PC-3 (cell line): ENCODE results near the gene RNF2. TPM values are rescaled to one million over a fixed set of nuclear protein-coding genes. Genes with fewer than 3 reads are reported as not detected.

ENCODE experiments used
- ATAC-seq: fragments of 200-7000 bp; cut with Tn5 transposase; 2 replicates; pipeline ENCODE4 v1.9.1; 2020; ENCODE audit warnings: mild to moderate bottlenecking, moderate library complexity
- BruUV-seq: library from RNA; stranded (reverse); fragments of 400-500 nt; replicated peaks from 2 replicates; lab custom pipeline; 2021; lab: Mats Ljungman, UMichigan
- CTCF ChIA-PET: fragments of 300-600 bp; sonication (Branson Sonifier 250); formaldehyde crosslinking; loops from one replicate; lab custom pipeline; 2022; ENCODE audit warnings: antibody characterized with exemption; lab: Charles Lee
- POLR2A ChIA-PET: fragments of 300-600 bp; sonication (Branson Sonifier 250); formaldehyde crosslinking; loops from one replicate; lab custom pipeline; 2022; ENCODE audit warnings: antibody characterized with exemption; ENCODE audit not compliant: unreplicated experiment; lab: Charles Lee
- DNase-seq: peaks from one replicate; pipeline ENCODE4 v3.0.0-alpha.2; 2015
- H2AFZ ChIP-seq: fragments of 300-600 bp; sonication (generic); 2 replicates; pipeline ENCODE4 v1.6.0; 2016; ENCODE audit warnings: antibody characterized with exemption, low read length
- H3F3A ChIP-seq: fragments of 300-600 bp; sonication (generic); one replicate; pipeline ENCODE4 v1.6.0; 2017; ENCODE audit warnings: antibody characterized with exemption, low read length, control low read depth, mild to moderate bottlenecking; ENCODE audit not compliant: unreplicated experiment
- H3K27ac ChIP-seq: fragments of 300-600 bp; sonication (generic); 2 replicates; pipeline ENCODE4 v1.5.1; 2016; ENCODE audit warnings: mild to moderate bottlenecking, low read length
- H3K27me3 ChIP-seq: fragments of 300-600 bp; sonication (generic); 2 replicates; pipeline ENCODE4 v1.6.1; 2016; ENCODE audit warnings: low read length, mixed read lengths
- H3K36me3 ChIP-seq: fragments of 300-600 bp; sonication (generic); 2 replicates; pipeline ENCODE4 v1.6.1; 2016; ENCODE audit warnings: low read depth, mixed run types, low read length, mixed read lengths
- H3K4me1 ChIP-seq: fragments of 300-600 bp; sonication (generic); 2 replicates; pipeline ENCODE4 v1.5.1; 2016; ENCODE audit warnings: low read length; ENCODE audit not compliant: insufficient read depth
- H3K4me2 ChIP-seq: fragments of 300-600 bp; sonication (generic); 2 replicates; pipeline ENCODE4 v1.6.0; 2016; ENCODE audit warnings: low read length
- H3K4me3 ChIP-seq: fragments of 300-600 bp; sonication (generic); 2 replicates; pipeline ENCODE4 v1.5.1; 2016; ENCODE audit warnings: mild to moderate bottlenecking, low read length, mixed read lengths
- H3K79me2 ChIP-seq: fragments of 300-600 bp; sonication (generic); 2 replicates; pipeline ENCODE4 v1.6.1; 2017; ENCODE audit warnings: low read length, mixed read lengths
- H3K9ac ChIP-seq: fragments of 300-600 bp; sonication (generic); 2 replicates; pipeline ENCODE4 v1.6.0; 2016; ENCODE audit warnings: mild to moderate bottlenecking, low read length
- H3K9me2 ChIP-seq: fragments of 300-600 bp; sonication (generic); replicated peaks from 2 replicates; pipeline ENCODE4 v1.6.1; 2016; ENCODE audit warnings: mixed run types, low read length, mixed read lengths
- H3K9me3 ChIP-seq: fragments of 300-600 bp; sonication (generic); 2 replicates; pipeline ENCODE4 v1.6.1; 2016; ENCODE audit warnings: low read length, mixed read lengths
- H4K20me1 ChIP-seq: fragments of 300-600 bp; sonication (generic); 2 replicates; pipeline ENCODE4 v1.6.1; 2016; ENCODE audit warnings: low read length, mixed read lengths
- CTCF ChIP-seq: fragments of 300-600 bp; sonication (generic); conservative IDR thresholded peaks from 2 replicates; pipeline ENCODE4 v1.5.1; 2017; ENCODE audit warnings: antibody characterized with exemption, low read depth, mild to moderate bottlenecking, low read length
- EZH2 ChIP-seq: fragments of 300-600 bp; sonication (generic); IDR thresholded peaks from one replicate; pipeline ENCODE4 v1.6.1; 2017; ENCODE audit warnings: antibody characterized with exemption, mild to moderate bottlenecking, low read length; ENCODE audit not compliant: unreplicated experiment
- EZH2phosphoT487 ChIP-seq: fragments of 300-600 bp; sonication (generic); IDR thresholded peaks from 2 replicates; pipeline ENCODE4 v1.6.1; 2018; ENCODE audit warnings: mild to moderate bottlenecking, antibody characterized with exemption, low read length, borderline replicate concordance
- intact Hi-C: fragments of 100-400 bp; cut with micrococcal nuclease; formaldehyde crosslinking; loops from 2 replicates; pipeline ENCODE4 v1.9.0; 2023
- total RNA-seq: library from RNA; depleted of rRNA; stranded (reverse); fragments of >200 nt; gene quantifications from 2 replicates; pipeline ENCODE4 v1.2.3, GENCODE V29; 2014

Gene RNF2
- total RNA-seq, 1 experiment from 2014 or later: 13.6 TPM

GRCh38 chr1:185008838-185009237 is 36.5 kb upstream of the RNF2 start:
- H3K9ac ChIP-seq: no peak overlapping the region
- POLR2A ChIA-PET: no interaction called here

GRCh38 chr1:185010361-185010760 is 35.0 kb upstream of the RNF2 start:
- no peak for TF ChIP-seq EZH2
- no peak for TF ChIP-seq EZH2phosphoT487
- no peak for TF ChIP-seq CTCF
- ATAC-seq (no peak), DNase-seq (no peak)
- BruUV-seq: no TSS peak
- Histone ChIP-seq H3K36me3 (no peaks in the 10 kb centered on the region), H3K27ac (no peak overlapping the region), H3K9me3 (no peaks in the 10 kb centered on the region), H3F3A (no peaks in the 10 kb centered on the region), H3K9ac (no peak overlapping the region), H2AFZ (no peak overlapping the region), H3K9me2 (no peaks in the 10 kb centered on the region), H3K4me3 (no peak overlapping the region), H4K20me1 (no peaks in the 10 kb centered on the region), H3K27me3 (no peaks in the 10 kb centered on the region), H3K4me2 (no peak overlapping the region), H3K79me2 (no peaks in the 10 kb centered on the region), H3K4me1 (no peaks in the 10 kb centered on the region)
- ChIA-PET POLR2A (no interaction called here), CTCF (no interaction called here)
- intact Hi-C loops: no loop called here

More at GRCh38 chr1:185008838-185009237, 36.5 kb upstream of the RNF2 start:
- H3K27ac ChIP-seq: no peak overlapping the region
- no peaks in the 10 kb centered on the region for H3K9me2 ChIP-seq
- H3K36me3 ChIP-seq: no peaks in the 10 kb centered on the region
- no peaks in the 10 kb centered on the region for H3K79me2 ChIP-seq
- H3K4me3 ChIP-seq: no peak overlapping the region
- no peak for TF ChIP-seq EZH2
- TF ChIP-seq CTCF: no peak
- TF ChIP-seq EZH2phosphoT487: no peak
- H3K9me3 ChIP-seq: no peaks in the 10 kb centered on the region
- no peaks in the 10 kb centered on the region for H3F3A ChIP-seq
- no peak overlapping the region for H3K4me2 ChIP-seq
- CTCF ChIA-PET: interaction anchor here (0.6 kb wide), 1 partner anchor 145 kb away, joined by 7 read pairs; no protein-coding TSS in a partner anchor
- no peaks in the 10 kb centered on the region for H3K4me1 ChIP-seq
- DNase-seq: no peak
- intact Hi-C loops: no loop called here
- ATAC-seq: no peak
- H2AFZ ChIP-seq: no peak overlapping the region
- no peaks in the 10 kb centered on the region for H3K27me3 ChIP-seq
- no peaks in the 10 kb centered on the region for H4K20me1 ChIP-seq
- BruUV-seq: no TSS peak

DNA sequence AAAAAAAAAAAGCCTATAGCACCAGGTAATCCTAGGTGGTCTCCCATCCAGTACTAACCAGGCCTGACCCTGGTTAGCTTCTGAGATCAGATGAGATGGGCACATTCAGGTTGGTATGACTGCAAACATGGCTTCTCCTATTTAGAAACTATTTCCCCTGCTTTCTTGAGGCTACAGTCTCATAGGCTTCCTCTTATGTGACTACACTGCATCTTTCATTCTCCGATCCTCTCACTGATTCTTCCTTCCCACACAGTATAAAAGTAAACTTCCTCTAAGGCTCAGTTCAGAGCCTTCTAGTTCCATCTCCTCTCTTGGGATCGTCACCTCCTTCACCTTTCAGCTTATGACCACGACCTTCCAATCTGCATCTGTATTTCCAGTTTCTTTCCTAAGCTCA is 30.4 kb upstream of the RNF2 start:
- Histone ChIP-seq H4K20me1 (no peaks in the 10 kb centered on the region), H3K36me3 (no peaks in the 10 kb centered on the region), H3K9me3 (no peaks in the 10 kb centered on the region), H3F3A (no peaks in the 10 kb centered on the region), H3K4me2 (no peak overlapping the region), H3K27me3 (no peaks in the 10 kb centered on the region), H2AFZ (no peak overlapping the region), H3K4me1 (peaks cover 16% of the 10 kb centered on the region), H3K79me2 (no peaks in the 10 kb centered on the region), H3K27ac (no peak overlapping the region), H3K4me3 (no peak overlapping the region), H3K9ac (no peak overlapping the region), H3K9me2 (no peaks in the 10 kb centered on the region)
- intact Hi-C loops: no loop called here
- DNase-seq (no peak), ATAC-seq (no peak)
- TF ChIP-seq EZH2 (no peak), EZH2phosphoT487 (no peak), CTCF (no peak)
- ChIA-PET POLR2A (no interaction called here), CTCF (no interaction called here)
- BruUV-seq: no TSS peak
